SK-N-SH (cell line): ENCODE data around the gene TMEM51.

Source experiments
- CTCF ChIP-seq: fragments of 200-600 bp; sonication (generic); IDR thresholded peaks from 2 replicates; pipeline ENCODE4 v1.6.1; 2017; ENCODE audit warnings: antibody characterized with exemption, mild to moderate bottlenecking, moderate library complexity
- FOSL2 ChIP-seq: IDR thresholded peaks from 2 replicates; pipeline ENCODE4 v1.4.0; 2012; ENCODE audit warnings: low read depth, mild to moderate bottlenecking, moderate library complexity, borderline replicate concordance
- NRF1 ChIP-seq: IDR thresholded peaks from 2 replicates; pipeline ENCODE4 v1.6.1; 2012; ENCODE audit warnings: low read depth, mild to moderate bottlenecking, low read length
- PBX3 ChIP-seq: IDR thresholded peaks from 2 replicates; pipeline ENCODE4; 2012
- SMC3 ChIP-seq: IDR thresholded peaks from 2 replicates; pipeline ENCODE4 v1.6.1; 2012; ENCODE audit warnings: low read depth, low read length, improper control_type of control experiment
- TCF12 ChIP-seq: IDR thresholded peaks from 2 replicates; pipeline ENCODE4 v1.4.0; 2012

- TF ChIP-seq CTCF (no peak), PBX3 (no peak), NRF1 (no peak), SMC3 (no peak), TCF12 (no peak), FOSL2 (no peak)
Observed at GRCh38 chr1:15129944-15130343, 23.6 kb upstream of the TMEM51 start.
